WTC11 (cell line): ENCODE measurements around the gene CDCA5. TPM values are rescaled to one million over a fixed set of nuclear protein-coding genes. Genes with fewer than 3 reads are reported as not detected.

Source experiments
- ATAC-seq: fragments of 200-7000 bp; cut with Tn5 transposase; 2 replicates; pipeline ENCODE4 v1.10.0; 2021; ENCODE audit warnings: mild to moderate bottlenecking, moderate library complexity
- CTCF ChIA-PET: fragments of 300-600 bp; sonication (Branson Sonifier 250); formaldehyde crosslinking; loops from one replicate; lab custom pipeline; 2021; ENCODE audit warnings: antibody characterized with exemption; lab: Charles Lee
- POLR2A ChIA-PET: fragments of 350-600 bp; sonication (Branson Sonifier 250); formaldehyde crosslinking; loops from one replicate; lab custom pipeline; 2021; ENCODE audit warnings: antibody characterized with exemption; lab: Charles Lee
- DNase-seq: peaks from one replicate; pipeline ENCODE4 v3.0.0; 2021; ENCODE audit warnings: low spot score
- H3K27ac Mint-ChIP-seq: 2 replicates; pipeline ENCODE4 v1.8.0; 2021; ENCODE audit warnings: mixed read lengths
- H3K27me3 Mint-ChIP-seq: 2 replicates; pipeline ENCODE4 v1.8.0; 2021; ENCODE audit warnings: low read depth, mild to moderate bottlenecking, moderate library complexity, mixed read lengths
- H3K36me3 Mint-ChIP-seq: 2 replicates; pipeline ENCODE4 v1.8.0; 2021; ENCODE audit warnings: mixed read lengths
- H3K4me1 Mint-ChIP-seq: 2 replicates; pipeline ENCODE4 v1.8.0; 2022; ENCODE audit warnings: mixed read lengths
- H3K4me3 Mint-ChIP-seq: 2 replicates; pipeline ENCODE4 v1.8.0; 2021; ENCODE audit warnings: mild to moderate bottlenecking, moderate library complexity, mixed read lengths
- H3K9me3 Mint-ChIP-seq: 2 replicates; pipeline ENCODE4 v1.8.0; 2021; ENCODE audit warnings: mixed read lengths
- ATF2 ChIP-seq: sonication (generic); formaldehyde crosslinking; IDR thresholded peaks from 2 replicates; pipeline ENCODE4 v1.8.1; 2022; ENCODE audit warnings: low read depth, missing genetic modification reagents, borderline replicate concordance
- CBFB ChIP-seq: sonication (generic); formaldehyde crosslinking; IDR thresholded peaks from 2 replicates; pipeline ENCODE4 v1.8.1; 2022; ENCODE audit warnings: mild to moderate bottlenecking, low read depth, missing genetic modification reagents
- FOXJ3 ChIP-seq: sonication (generic); formaldehyde crosslinking; IDR thresholded peaks from 2 replicates; pipeline ENCODE4 v1.9.0; 2021; ENCODE audit warnings: missing genetic modification reagents, mild to moderate bottlenecking, borderline replicate concordance
- IRF2 ChIP-seq: sonication (generic); formaldehyde crosslinking; IDR thresholded peaks from 2 replicates; pipeline ENCODE4 v1.8.0; 2022; ENCODE audit warnings: low read depth, missing genetic modification reagents, borderline replicate concordance
- JUN ChIP-seq: sonication (generic); formaldehyde crosslinking; IDR thresholded peaks from 2 replicates; pipeline ENCODE4 v1.8.0; 2023; ENCODE audit warnings: mild to moderate bottlenecking, missing genetic modification reagents
- MLX ChIP-seq: sonication (generic); formaldehyde crosslinking; IDR thresholded peaks from 2 replicates; pipeline ENCODE4 v1.8.1; 2023; ENCODE audit warnings: mild to moderate bottlenecking, missing genetic modification reagents, moderate library complexity
- MXD4 ChIP-seq: fragments of 250-450 bp; sonication (Bioruptor Pico); IDR thresholded peaks from 2 replicates; pipeline ENCODE4 v1.8.0; 2021; ENCODE audit warnings: mild to moderate bottlenecking, moderate library complexity, borderline replicate concordance
- MYBL2 ChIP-seq: sonication (generic); formaldehyde crosslinking; IDR thresholded peaks from 2 replicates; pipeline ENCODE4 v1.8.1; 2023; ENCODE audit warnings: mild to moderate bottlenecking, moderate library complexity, missing genetic modification reagents
- NR3C1 ChIP-seq: sonication (generic); formaldehyde crosslinking; conservative IDR thresholded peaks from 2 replicates; pipeline ENCODE4 v1.8.1; 2023; ENCODE audit warnings: low read depth, mild to moderate bottlenecking, missing genetic modification reagents
- PRRX2 ChIP-seq: fragments of 250-450 bp; sonication (Bioruptor Pico); IDR thresholded peaks from 2 replicates; pipeline ENCODE4 v1.8.0; 2021; ENCODE audit warnings: mild to moderate bottlenecking
- SOX15 ChIP-seq: fragments of 250-450 bp; sonication (Bioruptor Pico); IDR thresholded peaks from 2 replicates; pipeline ENCODE4 v1.9.0; 2021; ENCODE audit warnings: mild to moderate bottlenecking
- TEAD4 ChIP-seq: sonication (generic); formaldehyde crosslinking; IDR thresholded peaks from 2 replicates; pipeline ENCODE4 v1.8.0; 2022; ENCODE audit warnings: mild to moderate bottlenecking, missing genetic modification reagents
- ZBTB21 ChIP-seq: sonication (generic); formaldehyde crosslinking; IDR thresholded peaks from 2 replicates; pipeline ENCODE4 v1.8.1; 2023; ENCODE audit warnings: mild to moderate bottlenecking, missing genetic modification reagents, borderline replicate concordance
- ZNF263 ChIP-seq: sonication (generic); formaldehyde crosslinking; IDR thresholded peaks from 2 replicates; pipeline ENCODE4 v1.8.1; 2022; ENCODE audit warnings: low read depth, mild to moderate bottlenecking, moderate library complexity, missing genetic modification reagents
- ZNF317 ChIP-seq: sonication (generic); formaldehyde crosslinking; IDR thresholded peaks from 2 replicates; pipeline ENCODE4 v1.8.1; 2023; ENCODE audit warnings: low read depth, mild to moderate bottlenecking, moderate library complexity, missing genetic modification reagents, borderline replicate concordance
- ZNF423 ChIP-seq: fragments of 250-450 bp; sonication (Bioruptor Pico); IDR thresholded peaks from 2 replicates; pipeline ENCODE4 v2.1.2; 2022; ENCODE audit warnings: mild to moderate bottlenecking, moderate library complexity
- total RNA-seq: library from RNA; stranded (reverse); gene quantifications from 3 replicates; pipeline ENCODE4 v1.2.3, GENCODE V29; 2021
- TF ChIP-seq, protein P1 (sequence below): sonication (generic); formaldehyde crosslinking; IDR thresholded peaks from 2 replicates; pipeline ENCODE4 v1.8.0; 2022; ENCODE audit warnings: mild to moderate bottlenecking, missing genetic modification reagents
- TF ChIP-seq, protein P2 (sequence below): sonication (generic); formaldehyde crosslinking; conservative IDR thresholded peaks from 2 replicates; pipeline ENCODE4 v1.8.1; 2023; ENCODE audit warnings: mild to moderate bottlenecking, low read depth, missing genetic modification reagents, moderate library complexity
- TF ChIP-seq, protein P3 (sequence below): sonication (generic); formaldehyde crosslinking; IDR thresholded peaks from 2 replicates; pipeline ENCODE4 v1.8.1; 2022; ENCODE audit warnings: missing genetic modification reagents, borderline replicate concordance
- TF ChIP-seq, protein P4 (sequence below): sonication (generic); formaldehyde crosslinking; IDR thresholded peaks from 2 replicates; pipeline ENCODE4 v1.8.1; 2023; ENCODE audit warnings: mild to moderate bottlenecking, missing genetic modification reagents, moderate library complexity

The CDCA5 gene
- total RNA-seq, 1 experiment from 2014 or later = 95.9 TPM

DNA sequence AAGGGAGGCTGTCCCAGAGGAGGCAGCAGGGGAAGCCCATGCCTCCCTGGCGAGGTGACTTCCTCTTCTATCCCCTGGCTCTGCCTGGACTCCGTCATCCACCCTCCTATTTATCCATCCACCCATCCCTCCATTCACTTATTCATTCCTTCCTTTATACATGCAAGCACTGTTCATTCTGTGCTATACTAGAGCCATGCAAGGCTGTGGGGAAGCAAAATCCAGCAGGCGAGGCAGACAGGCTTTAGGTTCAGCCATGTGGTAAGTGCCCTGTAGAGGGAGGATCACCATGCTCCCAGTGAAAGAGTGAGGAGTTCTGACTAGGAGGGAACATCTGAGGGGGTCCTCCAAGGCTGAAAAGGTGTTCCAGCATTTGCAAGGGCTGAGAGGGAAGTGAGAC lies 24.3 kb downstream of the CDCA5 start:
- POLR2A ChIA-PET = interaction anchor here (0.7 kb wide), 1 partner anchor 15 kb away, joined by 3 read pairs; no protein-coding TSS in a partner anchor
- no peak for TF ChIP-seq IRF2 (CRISPR knock-in tag)
- TF ChIP-seq ZBTB21 (CRISPR knock-in tag) = no peak
- TF ChIP-seq MYBL2 (CRISPR knock-in tag) = no peak
- no peak for TF ChIP-seq MXD4 (CRISPR knock-in tag)
- H3K27ac Mint-ChIP-seq = no peak overlapping the region
- H3K36me3 Mint-ChIP-seq = no peaks in the 10 kb centered on the region
- ATAC-seq = no peak
- H3K4me1 Mint-ChIP-seq = peaks cover 2% of the 10 kb centered on the region
- no peaks in the 10 kb centered on the region for H3K9me3 Mint-ChIP-seq
- H3K4me3 Mint-ChIP-seq = no peak overlapping the region
- no peak for DNase-seq
- no peaks in the 10 kb centered on the region; the same call in 1 of the 2 replicates for H3K27me3 Mint-ChIP-seq
- CTCF ChIA-PET = interaction anchor here (1.2 kb wide), 1 partner anchor 45 kb away, joined by 5 read pairs; the partner anchor contains the start of gene ARL2

- ATAC-seq (no peak), DNase-seq (no peak)
- H3K36me3 Mint-ChIP-seq = no peaks in the 10 kb centered on the region
- ChIA-PET POLR2A (interaction anchor here (0.7 kb wide), 1 partner anchor 14 kb away, joined by 3 read pairs; no protein-coding TSS in a partner anchor), CTCF (interaction anchor here (0.5 to 1.2 kb wide), 3 partner anchors 44 to 80 kb away, joined by 3 to 5 read pairs (median 3); partner anchors contain the start of gene ARL2)
- peaks cover 2% of the 10 kb centered on the region for H3K4me1 Mint-ChIP-seq
- no peak within 1 kb of the TSS for H3K4me3 Mint-ChIP-seq
- no peak within 1 kb of the TSS; the same call in 1 of the 2 replicates for H3K27ac Mint-ChIP-seq
- no peaks in the 10 kb centered on the region; the same call in 1 of the 2 replicates for H3K27me3 Mint-ChIP-seq
- H3K9me3 Mint-ChIP-seq = no peaks in the 10 kb centered on the region
- no peak for TF ChIP-seq PRRX2 (CRISPR knock-in tag)
- TF ChIP-seq MLX (CRISPR knock-in tag) = no peak
- TF ChIP-seq ZNF423 = no peak
- no peak for TF ChIP-seq CBFB (CRISPR knock-in tag)
- TF ChIP-seq NR3C1 (CRISPR knock-in tag) = no peak
- no peak for TF ChIP-seq ZNF263
- no peak for TF ChIP-seq SOX15 (CRISPR knock-in tag)
- TF ChIP-seq, protein P1, sequence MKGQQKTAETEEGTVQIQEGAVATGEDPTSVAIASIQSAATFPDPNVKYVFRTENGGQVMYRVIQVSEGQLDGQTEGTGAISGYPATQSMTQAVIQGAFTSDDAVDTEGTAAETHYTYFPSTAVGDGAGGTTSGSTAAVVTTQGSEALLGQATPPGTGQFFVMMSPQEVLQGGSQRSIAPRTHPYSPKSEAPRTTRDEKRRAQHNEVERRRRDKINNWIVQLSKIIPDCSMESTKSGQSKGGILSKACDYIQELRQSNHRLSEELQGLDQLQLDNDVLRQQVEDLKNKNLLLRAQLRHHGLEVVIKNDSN (CRISPR knock-in tag) = no peak
- TF ChIP-seq JUN (CRISPR knock-in tag) = no peak
- TF ChIP-seq FOXJ3 (CRISPR knock-in tag) = no peak
- TF ChIP-seq, protein P2, sequence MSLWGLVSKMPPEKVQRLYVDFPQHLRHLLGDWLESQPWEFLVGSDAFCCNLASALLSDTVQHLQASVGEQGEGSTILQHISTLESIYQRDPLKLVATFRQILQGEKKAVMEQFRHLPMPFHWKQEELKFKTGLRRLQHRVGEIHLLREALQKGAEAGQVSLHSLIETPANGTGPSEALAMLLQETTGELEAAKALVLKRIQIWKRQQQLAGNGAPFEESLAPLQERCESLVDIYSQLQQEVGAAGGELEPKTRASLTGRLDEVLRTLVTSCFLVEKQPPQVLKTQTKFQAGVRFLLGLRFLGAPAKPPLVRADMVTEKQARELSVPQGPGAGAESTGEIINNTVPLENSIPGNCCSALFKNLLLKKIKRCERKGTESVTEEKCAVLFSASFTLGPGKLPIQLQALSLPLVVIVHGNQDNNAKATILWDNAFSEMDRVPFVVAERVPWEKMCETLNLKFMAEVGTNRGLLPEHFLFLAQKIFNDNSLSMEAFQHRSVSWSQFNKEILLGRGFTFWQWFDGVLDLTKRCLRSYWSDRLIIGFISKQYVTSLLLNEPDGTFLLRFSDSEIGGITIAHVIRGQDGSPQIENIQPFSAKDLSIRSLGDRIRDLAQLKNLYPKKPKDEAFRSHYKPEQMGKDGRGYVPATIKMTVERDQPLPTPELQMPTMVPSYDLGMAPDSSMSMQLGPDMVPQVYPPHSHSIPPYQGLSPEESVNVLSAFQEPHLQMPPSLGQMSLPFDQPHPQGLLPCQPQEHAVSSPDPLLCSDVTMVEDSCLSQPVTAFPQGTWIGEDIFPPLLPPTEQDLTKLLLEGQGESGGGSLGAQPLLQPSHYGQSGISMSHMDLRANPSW = no peak
- TF ChIP-seq, protein P3, sequence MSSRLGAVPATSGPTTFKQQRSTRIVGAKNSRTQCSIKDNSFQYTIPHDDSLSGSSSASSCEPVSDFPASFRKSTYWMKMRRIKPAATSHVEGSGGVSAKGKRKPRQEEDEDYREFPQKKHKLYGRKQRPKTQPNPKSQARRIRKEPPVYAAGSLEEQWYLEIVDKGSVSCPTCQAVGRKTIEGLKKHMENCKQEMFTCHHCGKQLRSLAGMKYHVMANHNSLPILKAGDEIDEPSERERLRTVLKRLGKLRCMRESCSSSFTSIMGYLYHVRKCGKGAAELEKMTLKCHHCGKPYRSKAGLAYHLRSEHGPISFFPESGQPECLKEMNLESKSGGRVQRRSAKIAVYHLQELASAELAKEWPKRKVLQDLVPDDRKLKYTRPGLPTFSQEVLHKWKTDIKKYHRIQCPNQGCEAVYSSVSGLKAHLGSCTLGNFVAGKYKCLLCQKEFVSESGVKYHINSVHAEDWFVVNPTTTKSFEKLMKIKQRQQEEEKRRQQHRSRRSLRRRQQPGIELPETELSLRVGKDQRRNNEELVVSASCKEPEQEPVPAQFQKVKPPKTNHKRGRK (CRISPR knock-in tag) = no peak
- TF ChIP-seq TEAD4 (CRISPR knock-in tag) = no peak
- TF ChIP-seq ZNF317 = no peak
- no peak for TF ChIP-seq ATF2 (CRISPR knock-in tag)
- TF ChIP-seq, protein P4, sequence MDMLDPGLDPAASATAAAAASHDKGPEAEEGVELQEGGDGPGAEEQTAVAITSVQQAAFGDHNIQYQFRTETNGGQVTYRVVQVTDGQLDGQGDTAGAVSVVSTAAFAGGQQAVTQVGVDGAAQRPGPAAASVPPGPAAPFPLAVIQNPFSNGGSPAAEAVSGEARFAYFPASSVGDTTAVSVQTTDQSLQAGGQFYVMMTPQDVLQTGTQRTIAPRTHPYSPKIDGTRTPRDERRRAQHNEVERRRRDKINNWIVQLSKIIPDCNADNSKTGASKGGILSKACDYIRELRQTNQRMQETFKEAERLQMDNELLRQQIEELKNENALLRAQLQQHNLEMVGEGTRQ (CRISPR knock-in tag) = no peak
Observed at GRCh38 chr11:65058419-65059054, 25.3 kb downstream of the CDCA5 start, which contains the start of gene NAALADL1. TSS of gene NAALADL1 (minus strand) at chr11:65058553. CDS start at chr11:65058521, 32 bp downstream.
